Measurements from ENCODE around the gene TSPAN3.

The TSPAN3 gene

DNA sequence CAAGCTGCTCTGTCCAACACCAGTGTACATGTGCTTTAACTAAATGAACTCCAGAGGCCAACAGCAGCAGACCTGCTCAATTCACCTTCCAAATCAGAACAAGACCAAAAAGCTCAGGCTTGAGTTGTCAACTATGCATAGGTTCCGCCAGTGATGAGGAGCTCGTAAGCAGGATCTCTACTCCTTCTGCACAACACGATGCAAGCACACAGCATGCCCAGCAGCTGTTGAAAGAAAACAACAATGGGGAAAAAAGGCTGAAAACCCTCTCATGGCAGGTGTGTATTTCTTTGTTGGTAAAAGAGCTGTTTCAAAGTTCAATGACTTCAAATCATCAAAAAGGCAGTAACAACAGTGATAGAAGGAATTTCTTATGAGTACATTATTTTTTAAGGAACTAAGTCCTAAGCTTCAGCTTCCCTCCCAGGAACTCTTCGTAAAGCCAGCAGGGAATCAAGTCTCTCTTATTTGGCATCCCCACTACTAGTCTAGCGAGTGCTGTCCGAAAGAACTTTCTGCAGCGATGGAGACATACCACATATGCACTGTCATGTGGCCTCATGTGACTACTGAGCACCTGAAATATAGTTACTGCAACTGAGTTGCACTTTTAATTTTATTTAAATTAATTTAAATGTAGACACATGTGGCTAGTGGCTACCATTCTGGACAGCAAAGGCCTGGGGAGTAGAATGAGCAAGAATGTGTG lies 24.1 kb downstream of the TSPAN3 start:
- CTCF ChIA-PET, result interaction anchor here (1.5 kb wide), 1 partner anchor 12 kb away, joined by 8 read pairs; no protein-coding TSS in a partner anchor
- POLR2A ChIA-PET, result interaction anchor here (1.4 kb wide), 1 partner anchor 12 kb away, joined by 4 read pairs; no protein-coding TSS in a partner anchor
- no peak for TF ChIP-seq SP1 (IDR thresholded peaks at IDR 0.05)
- TF ChIP-seq NFRKB (IDR thresholded peaks at IDR 0.05), result no peak

DNA sequence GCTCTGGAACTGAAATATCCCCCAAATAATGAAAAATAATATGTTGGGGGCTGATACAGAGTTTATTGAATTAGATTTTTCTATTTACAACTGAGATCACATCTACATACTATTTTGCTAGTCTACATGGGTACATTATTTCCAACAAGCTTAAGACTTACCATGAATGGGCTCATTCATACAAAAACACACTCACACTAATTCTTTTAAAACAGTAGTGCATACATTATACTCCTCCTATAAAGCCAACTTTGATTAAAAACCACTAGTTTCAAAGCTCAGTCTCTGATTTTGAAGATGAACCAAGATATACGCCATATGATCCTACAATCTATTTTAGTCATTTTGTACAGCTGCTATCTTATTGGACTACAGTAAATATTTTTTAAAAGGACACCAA lies 24.9 kb downstream of the TSPAN3 start:
- ChIA-PET CTCF (interaction anchor here (1.0 to 1.5 kb wide), 2 partner anchors 11 to 18 kb away, joined by 3 to 8 read pairs; no protein-coding TSS in a partner anchor), POLR2A (interaction anchor here (1.4 kb wide), 1 partner anchor 11 kb away, joined by 4 read pairs; no protein-coding TSS in a partner anchor)
- TF ChIP-seq FOXA1 (IDR thresholded peaks at IDR 0.05), result no peak
- TF ChIP-seq ELF4 (IDR thresholded peaks at IDR 0.05), result no peak
- TF ChIP-seq ARNT (IDR thresholded peaks at IDR 0.05), result no peak
- TF ChIP-seq L3MBTL2 (conservative IDR thresholded peaks at IDR 0.05), result no peak
- no peak for TF ChIP-seq CTBP1 (IDR thresholded peaks at IDR 0.05; ENCODE audit: borderline replicate concordance)
- no peak for DNase-seq (ENCODE audit: extremely low spot score)

More for the DNA sequence above, 24.1 kb downstream of the TSPAN3 start:
- DNase-seq (ENCODE audit: extremely low spot score), result no peak

GRCh38 chr15:77044228-77045042 lies 26.5 kb downstream of the TSPAN3 start:
- no peak for DNase-seq (ENCODE audit: extremely low spot score)
- TF ChIP-seq HDGF (IDR thresholded peaks at IDR 0.05; ENCODE audit: borderline replicate concordance), result no peak
- no peak for TF ChIP-seq FOXA1 (IDR thresholded peaks at IDR 0.05)
- no peak for TF ChIP-seq BHLHE40 (IDR thresholded peaks at IDR 0.05; ENCODE audit: borderline replicate concordance)
- no peak for TF ChIP-seq ARNT (IDR thresholded peaks at IDR 0.05)
- TF ChIP-seq LEF1 (IDR thresholded peaks at IDR 0.05; ENCODE audit: borderline replicate concordance), result no peak
- TF ChIP-seq ELF4 (IDR thresholded peaks at IDR 0.05), result no peak
- TF ChIP-seq SP1 (IDR thresholded peaks at IDR 0.05), result no peak
- TF ChIP-seq, protein P1, sequence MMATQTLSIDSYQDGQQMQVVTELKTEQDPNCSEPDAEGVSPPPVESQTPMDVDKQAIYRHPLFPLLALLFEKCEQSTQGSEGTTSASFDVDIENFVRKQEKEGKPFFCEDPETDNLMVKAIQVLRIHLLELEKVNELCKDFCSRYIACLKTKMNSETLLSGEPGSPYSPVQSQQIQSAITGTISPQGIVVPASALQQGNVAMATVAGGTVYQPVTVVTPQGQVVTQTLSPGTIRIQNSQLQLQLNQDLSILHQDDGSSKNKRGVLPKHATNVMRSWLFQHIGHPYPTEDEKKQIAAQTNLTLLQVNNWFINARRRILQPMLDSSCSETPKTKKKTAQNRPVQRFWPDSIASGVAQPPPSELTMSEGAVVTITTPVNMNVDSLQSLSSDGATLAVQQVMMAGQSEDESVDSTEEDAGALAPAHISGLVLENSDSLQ (IDR thresholded peaks at IDR 0.05), result no peak
- no peak for TF ChIP-seq SUZ12 (IDR thresholded peaks at IDR 0.05)
- no peak for TF ChIP-seq NFRKB (IDR thresholded peaks at IDR 0.05)
- no peak for TF ChIP-seq CTBP1 (IDR thresholded peaks at IDR 0.05; ENCODE audit: borderline replicate concordance)
- no peak for TF ChIP-seq TARDBP (IDR thresholded peaks at IDR 0.05)
- TF ChIP-seq ZNF384 (IDR thresholded peaks at IDR 0.05), result no peak
- TF ChIP-seq L3MBTL2 (conservative IDR thresholded peaks at IDR 0.05), result no peak
- no peak for TF ChIP-seq FOXM1 (IDR thresholded peaks at IDR 0.05; ENCODE audit: borderline replicate concordance)
- no peak for TF ChIP-seq FOXK2 (IDR thresholded peaks at IDR 0.05)
- CTCF ChIA-PET, result interaction anchor here (1.4 kb wide), 1 partner anchor 9 kb away, joined by 4 read pairs; no protein-coding TSS in a partner anchor
- POLR2A ChIA-PET, result no interaction called here

DNA sequence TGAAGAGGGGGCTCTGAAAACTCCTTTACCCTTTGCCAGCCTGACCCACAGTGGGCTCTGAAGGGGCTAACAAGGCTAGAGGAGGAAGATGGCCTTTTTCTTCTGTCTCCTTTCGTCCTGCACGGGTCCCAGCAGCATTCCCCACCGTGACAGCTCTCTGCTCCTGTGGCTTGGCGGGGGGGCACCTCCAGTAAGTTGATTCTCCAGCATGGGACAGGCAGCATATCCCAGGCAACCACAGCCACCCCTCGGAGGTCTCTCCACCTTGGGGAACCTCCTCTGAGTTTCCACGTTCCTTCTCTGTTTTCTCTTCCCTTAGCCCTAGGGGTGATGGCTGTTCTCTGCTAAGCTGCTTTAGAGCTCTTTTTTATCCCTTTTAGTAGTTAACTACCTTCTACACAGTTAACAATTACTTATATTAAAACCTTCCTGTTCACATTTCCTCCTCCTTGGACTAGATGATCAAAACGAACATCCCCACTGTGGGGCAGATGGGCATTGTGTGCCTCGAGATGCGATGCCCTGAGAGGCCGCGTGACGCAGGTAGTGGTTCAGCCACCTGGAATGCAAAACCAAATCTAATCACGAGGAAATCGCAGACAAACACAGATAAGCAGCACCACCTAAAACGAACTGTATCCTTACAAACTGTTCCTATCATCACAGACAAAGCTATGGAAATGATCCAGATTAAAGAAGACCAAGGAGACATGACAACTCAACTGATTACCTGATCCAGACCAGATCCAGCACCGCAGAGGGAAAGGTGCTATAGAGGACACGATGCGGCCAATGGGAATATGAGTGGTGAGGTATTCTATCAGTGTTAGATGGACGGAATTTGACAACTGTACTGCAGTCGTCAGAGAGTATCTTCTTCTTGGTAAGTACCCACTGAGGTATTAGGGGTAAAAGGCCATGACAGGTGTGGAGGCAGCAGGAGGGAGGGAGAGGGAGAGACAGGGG lies 27.7 kb downstream of the TSPAN3 start:
- DNase-seq (ENCODE audit: extremely low spot score), result no peak
- TF ChIP-seq NFRKB (IDR thresholded peaks at IDR 0.05), result no peak
- no peak for TF ChIP-seq ARNT (IDR thresholded peaks at IDR 0.05)
- ChIA-PET CTCF (interaction anchor here (1.4 kb wide), 1 partner anchor 8 kb away, joined by 4 read pairs; no protein-coding TSS in a partner anchor), POLR2A (no interaction called here)

DNA sequence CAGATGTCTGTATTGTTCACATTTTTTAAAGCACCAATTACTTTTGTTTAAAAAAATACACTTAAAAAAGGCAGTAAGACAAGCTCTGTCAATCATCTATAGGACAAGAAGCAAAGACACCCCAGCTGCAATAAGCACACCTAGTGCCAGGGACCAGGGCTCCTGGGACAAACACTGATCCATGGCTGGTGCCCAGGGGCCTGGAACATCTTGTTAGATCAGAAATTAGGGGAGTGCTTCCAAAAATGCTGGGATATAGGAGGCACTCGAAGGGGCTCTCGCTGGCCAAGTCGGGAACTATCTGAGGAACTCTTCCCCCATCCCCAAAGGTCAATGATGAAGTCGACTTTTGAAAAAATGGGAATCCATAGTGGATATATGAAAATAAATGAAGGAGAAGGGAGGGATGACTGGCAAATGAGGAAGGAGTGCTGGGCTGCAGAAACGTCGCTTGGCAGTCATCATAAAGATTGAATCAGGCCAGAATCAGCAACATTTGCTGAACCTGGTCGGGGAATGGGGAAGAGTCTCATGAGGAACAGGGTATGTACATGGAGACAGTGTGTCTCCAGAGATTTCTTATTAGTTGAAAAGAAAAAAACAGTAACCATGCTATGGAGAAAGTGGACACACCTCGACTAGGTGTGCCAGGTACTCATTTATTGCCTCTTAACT lies 28.5 kb downstream of the TSPAN3 start:
- no peak for DNase-seq (ENCODE audit: extremely low spot score)
- ChIA-PET POLR2A (no interaction called here), CTCF (no interaction called here)
- TF ChIP-seq, protein P1 (IDR thresholded peaks at IDR 0.05), result peak; percentile 17; the same call in 1 of the 2 replicates
- TF ChIP-seq HDGF (IDR thresholded peaks at IDR 0.05; ENCODE audit: borderline replicate concordance), result no peak

DNA sequence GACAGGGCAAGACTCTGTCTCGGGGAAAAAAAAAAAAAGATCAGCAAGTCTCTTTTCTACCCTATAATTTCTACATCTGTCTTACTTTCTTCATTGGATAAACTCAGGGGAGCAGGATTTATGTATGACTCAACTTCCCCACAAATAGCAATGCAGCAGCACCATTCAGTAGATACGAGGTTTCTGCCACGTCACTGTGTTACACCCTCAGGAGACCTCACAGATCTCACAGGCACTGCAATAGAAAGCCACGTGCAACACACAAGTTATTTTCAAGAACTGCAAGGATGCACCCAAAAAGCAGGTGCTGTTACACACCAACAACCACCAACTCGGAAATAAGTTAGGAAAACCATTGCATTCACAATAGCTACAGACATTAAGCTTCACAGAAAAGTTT lies 30.2 kb downstream of the TSPAN3 start:
- CTCF ChIA-PET, result no interaction called here

More for the DNA sequence above, 30.2 kb downstream of the TSPAN3 start:
- TF ChIP-seq ARNT (IDR thresholded peaks at IDR 0.05) (no peak), FOXA1 (IDR thresholded peaks at IDR 0.05) (no peak), FOXM1 (IDR thresholded peaks at IDR 0.05; ENCODE audit: borderline replicate concordance) (no peak), NFRKB (IDR thresholded peaks at IDR 0.05) (no peak), L3MBTL2 (conservative IDR thresholded peaks at IDR 0.05) (no peak), TARDBP (IDR thresholded peaks at IDR 0.05) (no peak), LEF1 (IDR thresholded peaks at IDR 0.05; ENCODE audit: borderline replicate concordance) (no peak), FOXK2 (IDR thresholded peaks at IDR 0.05) (no peak), SUZ12 (IDR thresholded peaks at IDR 0.05) (no peak), CTBP1 (IDR thresholded peaks at IDR 0.05; ENCODE audit: borderline replicate concordance) (no peak), BHLHE40 (IDR thresholded peaks at IDR 0.05; ENCODE audit: borderline replicate concordance) (no peak), SP1 (IDR thresholded peaks at IDR 0.05) (no peak), ZNF384 (IDR thresholded peaks at IDR 0.05) (no peak), HDGF (IDR thresholded peaks at IDR 0.05; ENCODE audit: borderline replicate concordance) (no peak), ELF4 (IDR thresholded peaks at IDR 0.05) (no peak)
- TF ChIP-seq, protein P1 (IDR thresholded peaks at IDR 0.05), result no peak
- no peak for DNase-seq (ENCODE audit: extremely low spot score)
- POLR2A ChIA-PET, result interaction anchor here (0.7 kb wide), 1 partner anchor 109 kb away, joined by 3 read pairs; the partner anchor contains the start of gene RCN2
